Bone marrow (tissue), 2 donors: ENCODE results near the gene UCN3.
"Not testable (repeated sequence)": the region's sequence is repeated elsewhere in the genome, so short reads cannot be mapped to it uniquely, and the experiment has no call there.

Experiments
- DNase-seq, 2 donors: peaks; one replicate each; lab custom pipeline; 2025; lab: John Stamatoyannopoulos, UW

The UCN3 gene

DNA sequence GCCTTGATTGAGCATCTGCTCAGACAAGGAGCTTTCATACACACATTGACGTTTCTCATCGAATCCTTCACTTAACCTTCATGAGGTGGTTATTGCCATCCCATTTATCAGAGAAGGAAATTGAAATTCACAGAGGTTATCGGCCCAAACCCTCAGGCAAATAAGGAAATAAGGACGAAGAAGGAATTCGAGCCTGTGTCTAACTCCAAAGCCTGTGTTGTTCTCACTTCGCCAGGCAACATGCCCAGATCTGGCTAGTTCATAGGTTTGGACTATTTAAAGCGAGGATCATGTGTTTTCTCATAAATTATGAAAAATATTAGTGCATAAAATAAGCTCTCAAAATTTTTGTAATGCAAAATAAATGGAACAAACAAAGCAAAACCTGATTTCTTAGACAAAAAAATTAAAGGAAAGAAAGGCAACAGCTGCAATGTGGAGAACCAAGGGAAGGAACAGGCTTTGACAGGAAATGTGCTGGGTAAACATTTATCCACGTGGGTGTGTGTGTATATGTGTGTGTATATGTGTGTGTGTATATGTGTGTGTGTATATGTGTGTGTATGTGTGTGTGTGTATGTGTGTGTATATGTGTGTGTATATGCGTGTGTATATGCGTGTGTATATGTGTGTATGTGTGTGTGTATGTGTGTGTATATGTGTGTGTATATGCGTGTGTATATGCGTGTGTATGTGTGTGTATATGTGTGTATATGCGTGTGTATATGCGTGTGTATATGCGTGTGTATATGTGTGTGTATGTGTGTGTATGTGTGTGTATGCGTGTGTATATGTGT lies 4.8 kb downstream of the UCN3 start:
- DNase-seq: no peak

DNA sequence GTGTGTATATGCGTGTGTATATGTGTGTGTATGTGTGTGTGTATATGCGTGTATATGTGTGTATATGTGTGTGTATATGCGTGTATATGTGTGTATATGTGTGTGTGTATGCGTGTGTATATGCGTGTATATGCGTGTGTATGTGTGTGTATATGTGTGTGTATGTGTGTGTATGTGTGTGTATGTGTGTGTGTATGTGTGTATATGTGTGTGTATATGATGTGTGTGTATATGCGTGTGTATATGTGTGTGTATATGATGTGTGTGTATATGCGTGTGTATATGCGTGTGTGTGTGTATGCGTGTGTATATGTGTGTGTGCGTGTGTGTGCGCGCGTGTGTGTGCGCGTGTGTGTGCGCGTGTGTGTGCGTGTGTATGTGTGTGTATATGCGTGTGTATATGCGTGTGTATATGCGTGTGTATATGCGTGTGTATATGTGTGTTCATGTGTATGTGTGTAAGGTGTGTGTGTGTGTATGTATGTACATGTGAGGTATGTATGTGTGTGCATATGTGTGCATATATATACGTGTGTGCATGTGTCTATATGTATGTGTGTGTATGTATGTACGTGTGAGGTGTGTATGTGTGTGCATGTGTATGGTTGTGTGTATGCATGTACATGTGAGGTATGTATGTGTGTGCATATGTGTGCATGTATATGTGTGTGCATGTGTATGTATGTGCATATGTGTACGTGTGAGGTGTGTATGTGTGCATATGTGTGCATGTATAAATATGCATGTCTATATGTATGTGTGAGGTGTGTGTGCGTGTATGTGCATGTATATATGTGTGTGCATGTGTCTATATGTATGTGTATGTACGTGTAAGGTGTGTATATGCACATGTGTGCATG lies 6.0 kb downstream of the UCN3 start:
- DNase-seq: no peak

DNA sequence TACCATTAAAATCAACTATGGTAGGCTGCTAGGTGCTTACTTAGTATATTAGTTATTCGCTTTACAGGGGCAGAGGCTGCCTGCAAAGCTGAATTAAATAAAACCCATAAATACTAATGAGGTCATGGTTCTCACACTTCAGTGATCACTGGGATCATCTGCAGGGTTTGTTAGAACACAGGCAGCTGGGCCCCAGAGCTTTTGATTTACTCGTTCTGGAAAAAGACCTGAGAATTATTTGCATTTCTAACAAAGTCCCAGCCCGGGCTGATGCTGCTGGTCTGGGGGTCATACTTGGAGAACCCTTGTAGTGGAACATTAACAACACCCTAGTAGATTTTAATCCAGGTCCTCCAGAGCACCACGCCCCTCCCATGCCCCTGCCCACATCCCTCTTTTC lies 8.5 kb downstream of the UCN3 start:
- DNase-seq: no peak

DNA sequence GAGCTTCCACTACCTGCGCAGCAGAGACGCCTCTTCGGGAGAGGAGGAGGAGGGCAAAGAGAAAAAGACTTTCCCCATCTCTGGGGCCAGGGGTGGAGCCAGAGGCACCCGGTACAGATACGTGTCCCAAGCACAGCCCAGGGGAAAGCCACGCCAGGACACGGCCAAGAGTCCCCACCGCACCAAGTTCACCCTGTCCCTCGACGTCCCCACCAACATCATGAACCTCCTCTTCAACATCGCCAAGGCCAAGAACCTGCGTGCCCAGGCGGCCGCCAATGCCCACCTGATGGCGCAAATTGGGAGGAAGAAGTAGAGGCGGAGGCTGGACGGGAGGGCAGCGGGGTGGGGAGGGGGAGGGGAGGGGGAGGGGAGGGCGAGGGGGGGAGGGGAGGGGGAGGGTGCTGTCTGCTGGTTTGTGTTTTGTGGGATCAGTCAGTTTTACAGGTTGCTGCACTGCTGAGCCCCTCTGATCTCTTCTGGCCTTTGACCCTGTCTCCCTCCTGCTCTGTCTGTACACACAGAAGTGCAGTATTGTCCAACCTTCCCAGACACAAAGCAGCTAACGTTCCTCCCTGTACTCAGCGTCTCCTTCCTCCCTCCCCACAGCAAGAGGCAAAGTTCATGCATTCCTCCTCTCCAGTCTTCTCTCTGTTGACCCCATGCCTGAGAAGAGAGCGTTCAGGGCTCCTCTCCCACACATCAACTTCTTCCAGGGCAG lies 9.3 kb downstream of the UCN3 start:
- DNase-seq: no peak

DNA sequence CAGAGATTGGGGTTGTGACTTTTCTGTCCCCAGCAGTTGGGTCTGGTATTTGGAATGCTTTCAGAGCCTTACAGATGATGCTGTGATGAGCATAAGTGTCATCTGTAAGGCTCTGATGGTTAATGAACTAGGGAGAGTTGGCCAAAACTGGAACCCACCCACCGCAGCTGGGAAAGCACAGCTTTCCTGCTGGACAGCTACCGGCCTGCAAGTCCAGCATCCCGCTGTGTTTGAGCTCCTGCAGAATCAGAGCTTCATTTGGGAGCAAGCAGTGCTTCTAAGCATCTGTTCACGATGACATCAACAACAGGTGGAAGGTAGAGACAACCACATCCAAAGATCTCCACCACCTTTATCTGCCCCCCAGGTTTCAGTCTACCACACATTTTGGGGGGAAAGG lies 11.7 kb downstream of the UCN3 start:
- DNase-seq: no peak

DNA sequence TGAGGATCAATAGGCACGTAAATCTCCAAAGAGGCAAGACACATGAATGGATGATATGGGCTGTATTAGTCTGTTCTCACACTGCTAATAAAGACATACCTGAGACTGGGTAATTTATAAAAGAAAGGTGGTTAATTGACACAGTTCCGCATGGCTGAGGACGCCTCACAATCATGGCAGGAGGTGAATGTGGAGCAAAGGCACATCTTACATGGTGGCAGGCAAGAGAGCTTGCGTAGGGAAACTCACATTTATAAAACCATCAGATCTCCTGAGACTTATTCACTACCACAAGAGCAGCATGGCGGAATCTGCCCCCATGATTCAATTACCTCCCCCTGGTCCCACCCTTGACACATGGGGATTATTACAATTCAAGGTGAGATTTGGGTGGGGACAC lies 14.4 kb downstream of the UCN3 start:
- not testable (repeated sequence) for DNase-seq

DNA sequence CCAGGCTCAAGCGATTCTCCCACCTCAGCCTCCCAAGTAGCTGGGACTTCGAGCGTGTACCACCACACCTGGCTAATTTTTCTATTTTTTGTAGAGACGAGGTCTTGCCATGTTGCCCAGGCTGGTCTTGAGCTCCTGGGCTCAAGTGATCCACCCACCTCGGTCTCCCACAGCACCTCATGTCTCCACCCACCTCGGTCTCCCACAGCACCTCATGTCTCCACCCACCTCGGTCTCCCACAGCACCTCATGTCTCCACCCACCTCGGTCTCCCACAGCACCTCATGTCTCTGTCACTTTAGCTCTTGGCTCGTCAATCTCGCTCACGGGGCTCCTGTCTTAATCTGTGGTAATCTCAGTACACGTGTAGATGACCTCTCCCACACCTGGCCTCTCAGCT lies 15.6 kb downstream of the UCN3 start:
- not testable (repeated sequence) for DNase-seq

DNA sequence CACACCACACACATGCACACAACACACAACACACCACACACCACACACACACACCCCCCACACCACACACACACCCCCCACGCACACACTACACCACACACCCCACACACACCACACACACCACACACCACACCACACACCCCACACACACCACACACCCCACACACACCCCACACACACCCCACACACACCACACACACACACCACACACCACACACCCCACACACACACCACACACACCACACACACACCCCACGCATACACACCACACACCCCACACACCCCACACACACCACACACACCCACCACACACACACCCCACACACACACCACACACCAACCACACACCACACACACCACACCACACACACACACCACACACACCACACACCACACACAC lies 16.4 kb downstream of the UCN3 start:
- no peak for DNase-seq

DNA sequence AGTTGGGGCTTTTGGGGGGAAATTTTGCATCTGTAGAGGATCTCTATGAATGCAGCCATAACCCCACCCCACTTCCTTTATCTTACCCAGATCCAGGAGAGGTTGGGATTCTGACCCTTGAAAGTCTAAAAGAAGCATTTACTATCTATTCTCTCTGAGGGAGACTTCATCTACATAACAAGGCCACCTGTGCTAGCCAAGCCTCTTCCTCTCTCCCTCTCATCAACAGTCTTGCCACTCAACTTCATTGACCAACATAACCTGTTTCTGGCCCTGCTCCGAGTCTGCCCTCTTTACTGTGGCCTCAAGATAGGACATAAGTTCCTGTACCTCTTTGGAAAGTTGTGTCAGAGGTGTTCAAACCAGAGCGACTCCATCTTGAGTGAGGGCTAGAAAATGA lies 20.5 kb downstream of the UCN3 start:
- no peak for DNase-seq

DNA sequence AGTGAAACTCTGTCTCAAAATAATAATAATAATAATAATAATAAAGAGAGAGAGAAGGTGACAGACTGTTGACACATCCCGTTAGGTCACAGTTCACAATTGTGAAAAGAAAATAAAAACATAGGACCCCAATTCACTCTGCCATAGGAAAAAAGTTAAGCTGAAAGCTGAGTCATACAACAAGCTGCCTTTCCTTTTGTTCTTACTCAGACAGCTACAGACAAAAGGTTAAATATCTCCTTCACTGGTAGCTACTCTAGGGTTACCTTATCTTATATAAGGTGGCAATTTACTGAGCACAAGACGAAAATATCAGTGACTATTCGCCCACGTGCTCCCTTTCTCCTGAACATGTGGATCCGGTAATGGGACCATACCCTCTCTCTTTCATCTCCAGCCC lies 22.4 kb downstream of the UCN3 start:
- DNase-seq: no peak

DNA sequence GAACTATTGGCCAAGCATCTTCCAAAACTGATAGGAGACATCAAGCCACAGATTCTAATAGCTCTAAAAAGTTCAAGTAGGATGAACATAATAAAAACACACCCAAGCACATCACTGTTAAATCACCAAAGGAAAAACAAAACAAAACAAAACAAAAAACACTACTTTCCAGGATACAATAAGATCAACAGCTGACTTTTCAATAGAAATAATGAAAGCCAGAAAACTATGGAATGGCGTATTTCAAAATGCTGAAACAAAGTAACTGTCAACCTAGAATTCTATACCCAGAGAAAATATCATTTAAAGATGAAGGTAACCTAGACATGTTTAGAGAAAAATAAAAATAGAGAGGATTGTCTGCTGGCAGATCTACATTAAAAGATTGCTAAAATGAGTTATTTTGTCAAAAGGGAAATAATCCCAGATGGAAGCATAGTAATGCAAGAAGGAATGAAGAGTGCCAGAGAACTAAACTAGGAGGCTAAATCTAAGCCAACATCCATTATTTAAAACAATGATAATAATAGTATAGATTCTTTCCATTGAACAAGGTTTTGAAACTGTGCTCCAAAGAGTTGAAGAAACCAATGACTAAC lies 25.9 kb downstream of the UCN3 start:
- no peak for DNase-seq

DNA sequence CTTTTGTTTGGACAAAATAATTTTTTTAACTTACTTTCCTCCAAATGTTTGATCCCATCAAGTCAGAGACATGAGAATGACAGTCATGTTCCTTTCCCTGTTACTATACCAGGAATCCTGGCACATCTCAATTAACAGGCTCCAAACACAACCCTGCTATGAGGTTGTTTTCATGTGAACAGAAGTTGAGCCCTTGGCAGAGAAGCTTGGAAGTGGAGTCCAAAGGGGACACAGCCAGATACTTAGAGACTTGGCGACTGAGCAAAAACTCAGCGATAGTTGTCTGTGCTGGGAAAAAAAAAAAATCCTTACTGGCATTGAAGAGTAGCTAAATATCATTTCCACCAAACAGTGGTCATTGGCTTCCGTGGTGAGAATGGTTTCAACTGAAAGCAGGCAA lies 27.0 kb downstream of the UCN3 start:
- DNase-seq: no peak

DNA sequence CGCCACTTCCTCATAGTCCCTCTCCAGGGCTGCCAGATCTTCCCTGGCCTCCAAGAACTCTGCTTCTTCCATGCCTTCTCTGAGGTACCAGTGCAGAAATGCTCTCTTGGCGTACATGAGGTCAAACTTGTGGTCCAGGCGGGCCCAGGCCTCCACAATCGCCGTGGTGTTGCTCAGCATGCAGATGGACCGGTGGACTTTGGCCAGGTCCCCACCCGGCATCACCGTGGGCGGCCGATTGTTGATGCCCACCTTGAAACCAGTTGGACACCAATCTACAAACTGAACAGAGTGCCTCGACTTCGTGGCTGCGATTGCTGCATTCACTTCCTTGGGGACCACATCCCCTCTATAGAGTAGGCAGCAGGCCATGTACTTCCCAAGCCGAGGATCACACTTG lies 28.8 kb downstream of the UCN3 start:
- no peak for DNase-seq

DNA sequence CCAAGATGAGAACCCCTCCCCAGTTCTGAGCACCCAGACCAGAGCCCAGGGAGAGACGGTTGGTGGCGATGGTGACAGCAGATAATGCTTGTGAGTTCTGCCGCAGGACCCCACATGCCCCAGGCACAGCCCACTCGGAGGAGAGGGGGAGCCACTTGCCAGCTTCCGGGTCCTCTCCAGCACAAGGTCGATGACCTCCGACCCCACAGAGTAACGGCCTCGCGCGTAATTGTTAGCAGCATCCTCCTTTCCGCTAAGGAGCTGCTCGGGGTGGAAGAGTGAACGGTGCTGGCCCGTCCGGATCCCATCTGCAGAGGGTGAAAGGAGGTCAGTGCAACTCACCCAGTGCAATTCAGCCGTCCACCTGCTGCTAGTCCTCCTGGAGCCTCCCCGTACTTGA lies 30.4 kb downstream of the UCN3 start:
- DNase-seq: no peak

DNA sequence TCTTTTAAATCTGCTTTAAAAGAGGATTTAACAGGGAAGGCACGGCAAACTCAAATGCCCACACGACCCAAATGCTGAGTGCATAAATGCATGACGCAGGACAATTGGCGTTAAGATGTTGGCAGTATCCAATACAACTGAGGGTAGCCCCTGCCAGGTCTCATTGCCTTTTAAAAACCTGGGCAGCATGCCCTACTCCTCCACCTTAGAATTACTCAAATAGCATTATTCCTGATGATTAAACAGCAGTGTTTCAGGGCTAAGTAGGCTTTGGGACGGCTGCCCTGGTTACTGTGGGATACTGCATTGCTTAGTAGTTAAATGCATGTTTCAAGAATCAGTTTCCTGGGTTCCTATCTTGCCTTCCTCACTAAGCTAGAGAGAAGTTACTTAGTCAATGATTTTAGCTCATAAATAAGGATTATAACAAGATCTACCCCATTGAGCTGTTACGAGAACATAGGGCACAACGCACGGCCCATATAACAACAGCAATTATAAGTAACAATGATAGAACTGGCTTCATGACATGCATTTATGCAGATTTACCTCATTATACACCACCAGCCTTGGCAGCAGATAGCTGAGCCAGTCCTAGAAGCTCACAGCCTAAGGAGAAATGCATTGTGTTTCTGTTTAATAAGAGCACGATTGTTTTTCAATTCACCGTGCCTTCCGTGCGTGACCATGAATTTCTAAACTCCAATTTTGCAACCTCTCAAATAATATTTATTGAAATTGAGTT lies 32.0 kb downstream of the UCN3 start:
- DNase-seq: no peak

DNA sequence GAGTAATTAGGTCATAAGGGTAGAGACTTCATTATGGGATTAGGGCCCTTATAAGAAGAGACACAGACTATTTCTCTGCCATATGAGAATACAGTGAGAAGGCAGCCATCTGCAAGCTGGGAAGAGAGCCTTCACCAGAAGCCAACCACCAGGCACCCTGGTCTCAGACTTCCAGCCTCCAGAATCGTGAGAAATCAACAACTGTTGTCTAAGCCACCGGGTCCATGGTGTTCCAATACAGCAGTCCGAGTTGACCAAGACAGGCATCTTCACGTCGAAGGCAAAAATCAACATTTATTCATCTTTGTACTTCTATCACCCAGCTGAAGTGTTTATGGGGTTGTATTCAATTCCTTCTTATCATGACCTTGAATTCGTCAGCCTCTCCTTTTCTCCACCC lies 34.6 kb downstream of the UCN3 start:
- no peak for DNase-seq

DNA sequence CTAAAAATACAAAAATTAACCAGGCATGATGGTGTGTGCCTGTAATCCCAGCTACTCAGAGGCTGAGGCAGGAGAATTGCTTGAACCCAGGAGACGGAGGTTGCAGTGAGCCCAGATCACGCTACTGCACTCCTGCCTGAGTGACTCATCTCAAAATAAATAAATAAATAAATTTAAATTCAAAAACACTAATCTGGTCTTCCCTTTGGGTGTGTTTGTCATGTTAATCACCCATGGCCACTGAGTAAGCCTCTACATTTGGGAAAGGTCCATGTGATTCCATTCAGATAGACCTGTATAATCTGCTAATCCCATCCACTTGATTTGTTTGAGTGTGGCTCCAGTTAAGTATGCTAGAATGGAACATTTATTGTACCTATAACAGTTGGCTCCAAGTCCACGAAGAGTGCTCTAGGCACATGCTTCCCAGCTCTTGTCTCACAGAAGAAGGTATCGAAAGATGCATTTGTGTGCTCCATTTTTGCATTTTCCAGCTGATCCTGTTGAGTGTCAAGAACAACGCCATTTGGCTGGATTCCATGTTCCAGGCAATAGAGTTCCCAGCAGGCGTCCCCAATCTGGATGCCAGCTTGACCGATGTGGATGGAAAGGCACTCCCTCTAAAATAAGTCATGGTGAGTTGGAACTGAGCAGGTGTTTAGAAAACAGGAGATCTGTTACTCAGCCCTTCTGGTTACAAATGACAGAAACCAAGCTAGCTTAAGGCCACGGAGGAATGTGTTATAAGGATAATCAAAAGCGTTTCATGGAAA lies 35.9 kb downstream of the UCN3 start:
- DNase-seq: no peak

DNA sequence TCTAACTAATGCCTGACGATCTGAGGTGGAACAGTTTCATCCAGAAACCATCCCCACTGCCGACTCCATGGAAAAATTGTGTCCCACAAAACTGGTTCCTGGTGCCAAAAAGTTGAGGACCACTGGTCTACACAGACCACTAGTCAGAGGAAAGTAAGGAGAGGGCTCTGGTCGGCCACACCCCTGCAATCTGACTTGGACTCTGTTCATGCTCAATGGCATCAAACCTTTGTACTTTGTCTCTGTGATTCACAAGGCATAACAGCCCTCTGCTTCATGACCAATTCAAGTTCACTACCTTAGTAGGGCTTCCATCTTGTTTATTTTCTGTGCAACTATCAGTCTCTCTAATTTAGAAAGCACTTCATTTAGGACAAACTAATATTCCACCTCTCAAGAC lies 38.0 kb downstream of the UCN3 start:
- no peak for DNase-seq

DNA sequence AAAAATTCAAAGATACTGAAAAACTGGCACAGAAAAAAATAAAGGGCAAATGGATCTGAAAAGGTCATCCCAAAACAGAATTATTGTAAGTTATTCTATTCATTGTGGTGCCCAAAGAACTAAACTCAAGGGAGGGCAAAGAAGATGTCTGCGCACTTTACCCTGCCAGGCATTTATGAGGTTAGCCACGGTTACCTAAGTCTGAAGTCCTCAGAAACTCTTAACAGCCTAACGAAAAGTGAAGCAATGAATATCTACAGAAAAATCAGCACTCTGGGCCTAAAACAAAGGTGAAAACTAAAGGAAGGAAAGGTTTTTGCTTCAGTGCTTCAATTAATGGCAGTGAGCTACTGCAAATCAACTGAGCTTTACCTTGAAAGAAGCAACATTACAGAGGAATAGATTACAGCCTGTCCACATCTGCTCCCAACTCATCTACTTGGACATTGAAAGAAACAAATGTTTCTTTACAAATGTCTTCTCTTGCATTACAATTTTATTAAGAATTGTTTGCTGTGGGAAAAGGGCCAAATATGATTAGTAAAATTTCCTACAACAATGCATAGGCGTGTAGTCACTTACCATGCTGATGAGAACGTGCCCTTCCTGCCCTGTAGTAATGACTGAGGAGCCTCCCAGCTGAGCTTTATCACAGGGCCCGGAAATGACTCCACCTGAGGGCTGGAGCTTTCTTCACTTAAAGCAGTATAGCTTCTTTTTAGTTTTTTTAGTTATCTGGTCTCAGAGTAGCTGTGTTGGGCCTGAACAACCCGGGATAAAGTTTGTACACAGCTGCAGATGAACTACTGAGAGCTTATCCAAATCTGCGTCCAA lies 39.7 kb downstream of the UCN3 start, which contains the start of gene TUBAL3:
TSS of gene TUBAL3 (minus strand) at position 621 of the 834 bp plus-strand sequence. CDS start at position 585, 36 bp downstream.
- DNase-seq: no peak

DNA sequence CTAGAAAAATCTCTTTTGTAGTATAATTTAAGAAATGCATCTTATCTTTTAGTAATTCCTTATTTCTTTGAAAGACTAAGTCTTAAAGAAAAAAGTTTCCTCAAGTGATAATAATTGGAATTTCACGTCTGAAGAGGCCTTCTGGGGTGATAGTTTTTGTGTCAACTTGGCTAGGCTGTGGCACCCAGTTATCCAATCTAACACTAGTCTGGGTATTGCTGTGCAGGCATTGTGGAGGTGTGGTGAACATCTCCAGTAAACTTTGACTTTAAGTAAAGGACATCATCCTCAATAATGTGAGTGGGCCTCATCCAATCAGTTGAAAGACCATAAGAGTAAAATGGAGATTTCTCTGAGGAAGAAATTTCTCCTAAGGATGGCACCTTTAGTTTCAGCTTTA lies 42.2 kb downstream of the UCN3 start:
- DNase-seq: no peak
